Fibroblast of skin of right biceps (primary cell): Measurements from ENCODE around the gene ZMIZ1.

ENCODE experiments used
- DNase-seq: peaks from one replicate; pipeline ENCODE4 v3.0.0-alpha.2; 2013

ZMIZ1 gene

GRCh38 chr10:79178614-79179163, 109.9 kb downstream of the ZMIZ1 start:
- peak; percentile 93 for DNase-seq

- peak; percentile 62 for DNase-seq
Measured at GRCh38 chr10:79179164-79179956, 110.6 kb downstream of the ZMIZ1 start.

GRCh38 chr10:79179957-79180309, 111.2 kb downstream of the ZMIZ1 start:
- no peak for DNase-seq

GRCh38 chr10:79180414-79181221, 111.9 kb downstream of the ZMIZ1 start:
- DNase-seq = no peak

DNA sequence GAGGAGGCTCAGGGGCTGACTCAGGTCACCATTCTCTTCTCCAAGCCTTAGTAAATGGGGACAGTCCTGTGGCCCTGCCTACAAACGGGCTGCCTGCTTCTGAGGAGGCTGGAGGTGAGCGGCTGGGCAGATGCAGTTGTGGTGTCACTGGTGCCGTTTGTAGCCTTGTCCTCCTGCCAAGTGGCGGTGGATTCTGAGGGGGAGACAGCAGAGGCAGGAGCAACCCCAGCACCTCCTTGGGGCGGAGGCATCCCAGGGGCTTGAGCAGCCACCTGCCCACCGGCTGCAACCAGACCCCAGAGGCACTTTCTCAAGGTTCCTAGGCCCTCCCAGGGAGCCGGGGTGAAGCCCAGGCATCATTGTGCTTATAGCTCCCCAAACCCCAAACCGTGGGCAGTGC, 112.5 kb downstream of the ZMIZ1 start:
- DNase-seq = no peak

DNA sequence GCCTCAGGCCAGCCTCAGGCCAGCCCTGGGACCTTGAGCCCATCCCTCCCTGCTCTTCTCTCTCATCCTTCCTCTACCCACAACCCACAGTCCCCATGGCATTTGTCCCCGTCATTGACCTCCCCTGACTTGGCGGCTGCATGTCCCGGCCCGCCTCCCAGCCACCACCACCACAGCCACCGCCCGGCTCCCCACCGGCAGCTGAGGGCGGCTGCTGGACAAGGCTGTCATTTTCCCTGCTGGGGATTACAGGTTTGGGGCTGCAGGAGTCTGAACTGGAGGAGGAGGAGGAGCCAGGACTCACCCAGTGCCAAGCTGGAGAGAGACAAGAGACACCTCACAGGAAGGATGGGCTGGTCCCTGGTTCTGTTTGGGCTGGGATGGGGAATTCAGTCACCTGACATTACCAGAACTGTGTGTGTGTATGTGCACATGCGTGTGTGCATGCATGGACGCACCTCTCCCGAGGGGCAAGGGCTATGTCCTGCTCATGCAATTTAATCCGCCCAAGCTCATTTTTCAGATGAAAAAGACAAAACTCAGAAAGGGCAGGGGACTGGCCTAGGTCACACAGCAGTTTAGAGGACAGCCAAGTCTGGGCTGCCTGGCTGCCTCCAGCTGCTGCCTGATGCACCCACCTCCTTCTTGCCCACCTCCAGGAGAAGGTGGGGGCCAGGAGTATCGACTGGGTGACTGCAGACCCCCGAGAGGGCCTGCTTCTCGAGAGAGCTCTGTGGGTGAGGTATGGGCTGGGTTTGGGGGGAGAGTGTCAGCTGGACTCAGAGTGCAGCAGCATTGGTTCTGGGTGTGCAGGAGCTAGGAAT, 113.1 kb downstream of the ZMIZ1 start:
- DNase-seq = no peak

GRCh38 chr10:79182781-79183467, 114.2 kb downstream of the ZMIZ1 start:
- peak; percentile 18 for DNase-seq

DNA sequence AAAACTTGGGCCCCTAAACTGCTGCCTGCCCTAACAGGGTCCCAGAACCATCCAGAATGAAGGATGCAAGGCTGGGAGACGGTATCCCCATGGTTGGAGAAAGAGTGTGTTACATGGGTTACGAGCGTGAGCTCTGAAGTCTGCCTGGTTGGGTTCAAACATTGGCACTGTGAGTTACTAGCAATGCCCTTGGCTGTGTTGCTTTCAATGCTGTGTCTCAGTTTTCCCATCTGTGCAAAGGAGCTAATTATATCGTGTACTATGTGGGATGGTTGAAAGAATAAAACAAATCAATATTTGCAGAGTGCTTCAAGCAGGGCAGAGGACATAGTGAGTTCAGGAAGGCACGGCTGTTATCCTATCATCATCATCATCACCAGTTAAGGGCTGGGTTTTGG, 114.7 kb downstream of the ZMIZ1 start:
- DNase-seq = no peak

DNA sequence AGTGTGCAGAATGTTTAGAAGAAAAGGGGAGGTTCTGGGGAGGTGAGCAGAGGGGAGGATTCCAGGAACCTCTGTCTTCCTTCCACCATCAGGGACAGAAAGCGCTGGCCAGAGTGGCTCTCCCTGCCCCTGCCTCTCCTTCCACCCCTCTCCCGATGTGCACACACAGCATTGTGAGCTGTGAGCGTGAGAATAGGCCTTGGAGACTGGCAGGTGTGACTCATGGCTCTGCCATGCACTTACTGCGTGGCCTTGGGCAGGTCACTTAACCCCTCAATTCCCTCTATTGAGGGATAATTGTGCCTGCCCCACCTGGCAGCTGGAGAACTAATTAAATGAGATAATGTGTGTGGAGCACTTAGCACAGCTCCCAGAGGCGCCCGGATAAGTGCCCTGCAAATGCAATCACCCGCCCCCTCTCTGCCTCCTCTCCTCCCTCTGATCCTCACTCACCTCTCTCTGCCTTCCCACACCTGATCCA, 115.4 kb downstream of the ZMIZ1 start:
- peak; percentile 87 for DNase-seq

GRCh38 chr10:79184657-79185056, 115.9 kb downstream of the ZMIZ1 start:
- no peak for DNase-seq

GRCh38 chr10:79185067-79185774, 116.5 kb downstream of the ZMIZ1 start:
- peak; percentile 41 for DNase-seq

GRCh38 chr10:79185796-79186374, 117.1 kb downstream of the ZMIZ1 start:
- no peak for DNase-seq

DNA sequence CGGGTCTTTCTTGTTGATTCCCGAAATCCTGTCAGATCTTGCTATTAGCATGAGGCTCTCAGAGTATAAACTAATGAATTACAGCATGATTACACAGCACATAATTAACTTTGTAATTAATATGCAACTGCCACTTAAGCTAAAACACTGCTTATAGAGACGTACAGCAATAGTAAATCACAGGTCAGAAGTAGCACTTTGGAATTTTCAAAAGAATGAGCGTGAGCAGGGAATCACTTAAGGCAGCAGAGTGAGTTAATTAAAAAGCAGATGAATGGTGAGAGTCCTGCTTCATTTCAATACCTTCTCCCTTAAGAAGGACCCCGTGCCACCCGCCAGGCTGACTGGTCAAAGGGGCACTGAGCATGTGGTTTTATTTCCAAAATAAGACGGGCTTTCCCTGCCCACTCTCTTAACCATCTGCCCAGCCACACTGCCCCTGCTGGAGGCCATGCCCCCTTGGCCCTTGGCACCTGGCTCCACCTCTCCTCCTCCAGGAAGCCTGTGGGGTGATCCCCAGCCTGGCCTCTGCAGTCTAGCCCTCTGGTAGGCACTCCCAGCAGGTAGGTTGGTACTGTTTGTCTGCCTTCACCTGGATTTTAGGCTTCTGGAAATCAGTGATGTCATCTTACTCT, 117.8 kb downstream of the ZMIZ1 start:
- no peak for DNase-seq

DNA sequence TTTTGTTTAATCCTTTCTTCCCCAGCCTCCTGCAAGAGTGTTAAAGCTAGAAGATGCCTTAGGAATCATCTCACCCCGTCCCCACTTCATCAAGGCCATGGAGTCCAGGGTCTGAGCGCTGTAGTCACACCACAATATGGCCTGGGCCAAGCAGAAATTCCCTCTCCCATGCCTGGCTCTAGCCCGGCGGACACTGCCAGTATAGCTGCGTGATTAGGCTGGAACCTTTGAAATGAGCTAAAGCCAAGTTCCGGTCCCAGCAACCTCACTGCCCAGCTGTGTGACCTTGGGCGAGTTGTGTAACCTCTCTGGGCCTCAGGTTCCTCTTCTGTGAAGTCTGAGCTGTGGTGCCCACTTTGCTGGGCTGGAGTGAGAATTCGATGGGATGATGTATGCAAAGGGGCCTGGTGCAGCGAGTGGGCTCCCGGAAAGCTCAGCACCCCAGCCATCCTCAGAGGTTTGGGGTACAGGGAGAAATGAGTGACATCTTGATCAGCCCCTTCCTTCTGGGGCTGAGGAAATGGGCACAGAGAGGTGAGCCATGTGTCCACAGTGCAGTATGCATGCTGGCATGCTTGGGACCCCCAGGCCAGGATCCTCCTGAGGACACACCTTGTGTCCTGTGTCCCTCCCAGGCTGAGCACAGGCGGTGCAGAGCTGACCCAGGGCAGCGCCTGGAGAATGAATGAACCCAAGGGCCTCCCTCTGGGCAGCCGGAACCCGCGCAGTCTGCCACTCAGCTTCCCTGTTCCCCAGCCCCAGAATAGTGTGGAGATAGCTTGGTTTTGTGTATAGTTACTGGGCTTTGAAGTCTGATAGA, 118.6 kb downstream of the ZMIZ1 start:
- no peak for DNase-seq

DNA sequence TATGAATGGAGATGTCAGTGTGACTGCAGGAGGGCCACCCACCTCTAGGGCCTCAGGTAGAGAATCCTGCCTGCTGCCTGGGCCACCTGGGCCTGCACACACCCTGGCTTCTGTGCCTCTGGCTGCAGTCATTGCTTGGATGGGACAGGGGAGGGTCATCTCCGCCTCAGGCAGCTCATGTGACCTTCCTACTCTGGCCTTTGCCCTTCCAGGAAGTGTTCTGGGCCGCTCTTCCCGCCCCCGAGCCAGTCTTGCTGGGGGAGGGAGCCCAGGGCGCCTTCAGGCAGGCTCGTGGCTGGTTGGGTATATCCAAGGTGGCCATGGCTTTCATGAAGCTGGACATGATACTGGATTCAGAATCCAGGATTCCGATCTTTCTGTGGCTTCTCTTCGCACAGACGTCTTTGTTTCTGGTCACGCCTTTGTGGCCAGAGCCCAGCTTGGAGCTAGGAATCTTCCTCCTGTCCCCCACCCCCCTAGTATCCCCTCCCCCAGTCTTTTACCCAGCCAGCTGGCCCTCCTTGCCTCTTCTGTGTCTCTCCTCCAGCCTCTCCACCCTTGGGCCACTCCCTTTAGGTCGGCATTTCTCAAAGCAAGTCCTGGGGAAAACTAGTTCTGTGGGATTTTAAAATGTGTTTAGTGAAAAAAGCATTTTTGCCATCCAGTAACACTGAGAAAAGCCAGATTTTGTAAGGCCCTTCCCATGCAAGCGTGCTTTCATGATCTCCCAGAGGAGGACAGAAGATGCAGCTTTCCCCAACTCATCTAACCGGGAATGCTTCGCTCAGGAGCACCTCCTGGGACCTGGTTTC, 119.6 kb downstream of the ZMIZ1 start:
- no peak for DNase-seq

GRCh38 chr10:79189181-79189580, 120.4 kb downstream of the ZMIZ1 start:
- no peak for DNase-seq

- no peak for DNase-seq
Measured at GRCh38 chr10:79189853-79190435, 121.2 kb downstream of the ZMIZ1 start.

DNA sequence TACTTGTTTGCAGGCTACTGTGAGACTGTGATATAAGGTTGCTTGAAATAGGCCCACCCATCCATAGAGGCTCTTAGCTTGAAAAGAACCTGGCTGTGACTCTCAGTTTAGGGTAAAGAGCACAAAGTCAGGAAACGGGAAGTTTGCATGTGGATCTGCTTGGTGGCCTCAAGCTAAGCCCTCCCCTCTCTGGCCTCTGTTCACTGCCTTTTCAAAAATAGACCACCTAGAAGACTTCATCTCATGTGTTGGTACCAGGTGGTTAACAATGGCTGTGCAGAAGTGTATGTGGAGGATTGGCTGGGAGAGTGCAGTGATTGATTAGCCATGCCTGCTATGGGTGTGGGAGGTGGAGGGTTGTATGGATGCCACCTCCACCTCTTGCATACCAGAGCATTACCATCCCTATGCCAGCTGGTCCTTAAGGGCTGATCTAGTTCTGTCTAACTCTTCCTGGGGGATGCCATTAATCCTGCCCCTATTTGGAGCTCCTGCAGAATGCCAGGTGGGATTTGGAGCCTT, 122.0 kb downstream of the ZMIZ1 start:
- DNase-seq = no peak
